Measurements from ENCODE around the gene KDF1. TPM values are rescaled to one million over a fixed set of nuclear protein-coding genes. Genes with fewer than 3 reads are reported as not detected.
A peak's percentile ranks its signal among the peaks of the same experiment; 100 is the strongest.

The KDF1 gene, protein sequence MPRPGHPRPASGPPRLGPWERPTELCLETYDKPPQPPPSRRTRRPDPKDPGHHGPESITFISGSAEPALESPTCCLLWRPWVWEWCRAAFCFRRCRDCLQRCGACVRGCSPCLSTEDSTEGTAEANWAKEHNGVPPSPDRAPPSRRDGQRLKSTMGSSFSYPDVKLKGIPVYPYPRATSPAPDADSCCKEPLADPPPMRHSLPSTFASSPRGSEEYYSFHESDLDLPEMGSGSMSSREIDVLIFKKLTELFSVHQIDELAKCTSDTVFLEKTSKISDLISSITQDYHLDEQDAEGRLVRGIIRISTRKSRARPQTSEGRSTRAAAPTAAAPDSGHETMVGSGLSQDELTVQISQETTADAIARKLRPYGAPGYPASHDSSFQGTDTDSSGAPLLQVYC
- 0.07 TPM for polyA plus RNA-seq (2013)

- CTCF ChIA-PET = interaction anchor here (1.2 kb wide), 1 partner anchor 138 kb away, joined by 3 read pairs; no protein-coding TSS in a partner anchor
Measured at GRCh38 chr1:26959722-26960624, at the start of gene KDF1. Gene KDF1, minus strand, starts transcription at chr1:26960468. Its CDS starts 8,088 bp downstream, at chr1:26952380.

GRCh38 chr1:27009601-27010197 lies 49.4 kb upstream of the KDF1 start:
- Histone ChIP-seq H3K27ac (ENCODE audit: insufficient read depth in 1 of 2, low read depth in 1 of 2, low read length in 2 of 2, poor library complexity in 1 of 2, severe bottlenecking in 2 of 2) (no peak overlapping the region), H3K4me3 (ENCODE audit: control insufficient read depth in 1 of 7, extremely low read depth in 1 of 7, insufficient read depth in 4 of 7, low read depth in 2 of 7, low read length in 6 of 7) (no peak overlapping the region)

More at GRCh38 chr1:26959722-26960624, at the start of gene KDF1:
- POLR2A ChIA-PET = no interaction called here
- Histone ChIP-seq H3K9me3 (ENCODE audit: control extremely low read depth in 1 of 5, control insufficient read depth in 4 of 5, insufficient read depth in 2 of 5, low read depth in 1 of 5, low read length in 4 of 5) (peaks cover 2 to 10% (median 6%) of the 10 kb centered on the region in 5 experiments), H3K27ac (ENCODE audit: insufficient read depth in 1 of 2, low read depth in 1 of 2, low read length in 2 of 2, poor library complexity in 1 of 2, severe bottlenecking in 2 of 2) (no peak within 1 kb of the TSS), H3K27me3 (replicated peaks in 2 of 5; ENCODE audit: control insufficient read depth in 4 of 5, insufficient read depth in 5 of 5, low read length in 4 of 5) (peaks cover 6 to 54% (median 30%) of the 10 kb centered on the region in 5 experiments), H3K4me3 (ENCODE audit: control insufficient read depth in 1 of 7, extremely low read depth in 1 of 7, insufficient read depth in 4 of 7, low read depth in 2 of 7, low read length in 6 of 7) (peak within 1 kb of the TSS; percentile 11 to 68 (median 46)), H3K36me3 (ENCODE audit: control insufficient read depth in 4 of 4, insufficient read depth in 4 of 4, low read length in 3 of 4) (no peaks in the 10 kb centered on the region), H3K4me1 (ENCODE audit: control extremely low read depth in 1 of 4, control insufficient read depth in 4 of 4, insufficient read depth in 4 of 4, low read length in 3 of 4) (peaks cover 0 to 16% (median 13%) of the 10 kb centered on the region in 4 experiments)
- DNase-seq = peak in 1 of 3 donors; percentile 31
- 2% methylated on average over 68 of the region's 86 CpGs for WGBS (ENCODE audit: insufficient coverage)

GRCh38 chr1:27007909-27008582 lies 47.8 kb upstream of the KDF1 start:
- DNase-seq = no peak
- Histone ChIP-seq H3K27ac (ENCODE audit: insufficient read depth in 1 of 2, low read depth in 1 of 2, low read length in 2 of 2, poor library complexity in 1 of 2, severe bottlenecking in 2 of 2) (no peak overlapping the region), H3K9me3 (ENCODE audit: control extremely low read depth in 1 of 5, control insufficient read depth in 4 of 5, insufficient read depth in 2 of 5, low read depth in 1 of 5, low read length in 4 of 5) (no peaks in the 10 kb centered on the region), H3K4me1 (ENCODE audit: control extremely low read depth in 1 of 4, control insufficient read depth in 4 of 4, insufficient read depth in 4 of 4, low read length in 3 of 4) (peaks cover 0 to 19% (median 8%) of the 10 kb centered on the region in 4 experiments), H3K4me3 (ENCODE audit: control insufficient read depth in 1 of 7, extremely low read depth in 1 of 7, insufficient read depth in 4 of 7, low read depth in 2 of 7, low read length in 6 of 7) (no peak overlapping the region), H3K36me3 (ENCODE audit: control insufficient read depth in 4 of 4, insufficient read depth in 4 of 4, low read length in 3 of 4) (no peaks in the 10 kb centered on the region), H3K27me3 (replicated peaks in 2 of 5; ENCODE audit: control insufficient read depth in 4 of 5, insufficient read depth in 5 of 5, low read length in 4 of 5) (peaks cover 0 to 14% (median 4%) of the 10 kb centered on the region in 5 experiments)
- 98% methylated on average over 7 of the region's 9 CpGs for WGBS (ENCODE audit: insufficient coverage)
- POLR2A ChIA-PET = interaction anchor here (0.7 to 0.9 kb wide), 2 partner anchors 8 to 9 kb away, joined by 4 read pairs; no protein-coding TSS in a partner anchor
- CTCF ChIA-PET = interaction anchor here (0.7 to 4.5 kb wide), 5 partner anchors 10 to 610 kb away, joined by 3 to 25 read pairs (median 3); no protein-coding TSS in a partner anchor

More at GRCh38 chr1:27009601-27010197, 49.4 kb upstream of the KDF1 start:
- Histone ChIP-seq H3K36me3 (ENCODE audit: control insufficient read depth in 4 of 4, insufficient read depth in 4 of 4, low read length in 3 of 4) (no peaks in the 10 kb centered on the region), H3K9me3 (ENCODE audit: control extremely low read depth in 1 of 5, control insufficient read depth in 4 of 5, insufficient read depth in 2 of 5, low read depth in 1 of 5, low read length in 4 of 5) (no peaks in the 10 kb centered on the region), H3K4me1 (ENCODE audit: control extremely low read depth in 1 of 4, control insufficient read depth in 4 of 4, insufficient read depth in 4 of 4, low read length in 3 of 4) (peaks cover 0 to 20% (median 10%) of the 10 kb centered on the region in 4 experiments), H3K27me3 (replicated peaks in 2 of 5; ENCODE audit: control insufficient read depth in 4 of 5, insufficient read depth in 5 of 5, low read length in 4 of 5) (peaks cover 0 to 14% (median 4%) of the 10 kb centered on the region in 5 experiments)
- WGBS (ENCODE audit: insufficient coverage) = 94% methylated on average over 5 of the region's 6 CpGs
- ChIA-PET POLR2A (interaction anchor here (1.0 kb wide), 1 partner anchor 11 kb away, joined by 4 read pairs; no protein-coding TSS in a partner anchor), CTCF (interaction anchor here (0.6 to 4.5 kb wide), 5 partner anchors 8 to 47 kb away, joined by 3 to 25 read pairs (median 3); no protein-coding TSS in a partner anchor)
- no peak for DNase-seq

- DNase-seq = no peak
- H3K27me3 ChIP-seq (replicated peaks in 2 of 5; ENCODE audit: control insufficient read depth in 4 of 5, insufficient read depth in 5 of 5, low read length in 4 of 5) = peaks cover 0 to 4% (median 3%) of the 10 kb centered on the region in 5 experiments
- peaks cover 3 to 23% (median 8%) of the 10 kb centered on the region in 4 experiments for H3K4me1 ChIP-seq (ENCODE audit: control extremely low read depth in 1 of 4, control insufficient read depth in 4 of 4, insufficient read depth in 4 of 4, low read length in 3 of 4)
- no peak overlapping the region for H3K4me3 ChIP-seq (ENCODE audit: control insufficient read depth in 1 of 7, extremely low read depth in 1 of 7, insufficient read depth in 4 of 7, low read depth in 2 of 7, low read length in 6 of 7)
- ChIA-PET CTCF (interaction anchor here (0.6 to 4.5 kb wide), 3 partner anchors 10 to 34 kb away, joined by 3 to 25 read pairs (median 4); no protein-coding TSS in a partner anchor), POLR2A (no interaction called here)
- WGBS (ENCODE audit: insufficient coverage) = 97% methylated on average over 12 of the region's 13 CpGs
- no peaks in the 10 kb centered on the region for H3K9me3 ChIP-seq (ENCODE audit: control extremely low read depth in 1 of 5, control insufficient read depth in 4 of 5, insufficient read depth in 2 of 5, low read depth in 1 of 5, low read length in 4 of 5)
- no peak overlapping the region for H3K27ac ChIP-seq (ENCODE audit: insufficient read depth in 1 of 2, low read depth in 1 of 2, low read length in 2 of 2, poor library complexity in 1 of 2, severe bottlenecking in 2 of 2)
- H3K36me3 ChIP-seq (ENCODE audit: control insufficient read depth in 4 of 4, insufficient read depth in 4 of 4, low read length in 3 of 4) = no peaks in the 10 kb centered on the region
Measured at GRCh38 chr1:27006683-27007082, 46.4 kb upstream of the KDF1 start.

- Histone ChIP-seq H3K36me3 (ENCODE audit: control insufficient read depth in 4 of 4, insufficient read depth in 4 of 4, low read length in 3 of 4) (no peaks in the 10 kb centered on the region), H3K4me1 (ENCODE audit: control extremely low read depth in 1 of 4, control insufficient read depth in 4 of 4, insufficient read depth in 4 of 4, low read length in 3 of 4) (peaks cover 3 to 31% (median 13%) of the 10 kb centered on the region in 4 experiments), H3K27me3 (replicated peaks in 2 of 5; ENCODE audit: control insufficient read depth in 4 of 5, insufficient read depth in 5 of 5, low read length in 4 of 5) (no peaks in the 10 kb centered on the region), H3K4me3 (ENCODE audit: control insufficient read depth in 1 of 7, extremely low read depth in 1 of 7, insufficient read depth in 4 of 7, low read depth in 2 of 7, low read length in 6 of 7) (no peak overlapping the region), H3K27ac (ENCODE audit: insufficient read depth in 1 of 2, low read depth in 1 of 2, low read length in 2 of 2, poor library complexity in 1 of 2, severe bottlenecking in 2 of 2) (no peak overlapping the region), H3K9me3 (ENCODE audit: control extremely low read depth in 1 of 5, control insufficient read depth in 4 of 5, insufficient read depth in 2 of 5, low read depth in 1 of 5, low read length in 4 of 5) (no peaks in the 10 kb centered on the region)
- no peak for DNase-seq
- ChIA-PET CTCF (interaction anchor here (0.6 to 4.5 kb wide), 4 partner anchors 9 to 35 kb away, joined by 3 to 25 read pairs (median 4); no protein-coding TSS in a partner anchor), POLR2A (no interaction called here)
- 97% methylated on average over 45 of the region's 48 CpGs for WGBS (ENCODE audit: insufficient coverage)
Measured at GRCh38 chr1:27005648-27006496, 45.6 kb upstream of the KDF1 start.
